ENCODE data around the gene DLG3. TPM values are rescaled to one million over a fixed set of nuclear protein-coding genes. Genes with fewer than 3 reads are reported as not detected.

DLG3 gene
- 11.6 and 16.4 TPM in 2 replicates for total RNA-seq

DNA sequence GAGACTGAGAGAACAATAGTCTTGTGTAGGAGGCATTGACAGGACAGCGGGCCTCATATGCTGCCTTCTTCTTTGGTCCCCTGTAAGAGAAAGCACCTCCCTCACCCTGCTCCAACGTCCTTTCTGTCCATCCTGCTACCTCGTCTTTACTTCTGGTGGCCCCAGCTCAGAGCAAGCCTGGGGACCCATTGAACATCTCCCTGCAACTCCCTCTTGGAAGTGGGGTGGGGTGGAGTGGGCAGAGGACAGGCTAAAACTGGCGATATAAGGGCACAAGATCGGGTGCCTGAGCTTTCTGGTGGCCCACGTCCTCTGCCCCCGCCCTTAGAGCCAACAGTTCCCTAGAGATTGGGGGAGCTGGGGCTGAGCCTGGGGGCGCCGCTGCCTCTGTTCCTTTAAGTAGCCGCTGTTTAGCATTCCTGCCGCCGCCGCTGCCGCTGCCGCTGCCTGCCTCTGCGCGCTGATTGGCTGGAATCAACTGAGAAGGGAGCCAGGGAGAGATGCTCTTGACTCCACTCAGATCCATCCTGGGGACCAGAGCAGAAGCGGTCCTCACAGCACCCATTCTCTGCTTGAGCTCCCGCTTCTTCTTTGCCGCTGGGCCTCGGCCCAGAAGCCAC lies at the start of gene DLG3:
Gene DLG3 (plus strand): TSS at position 510 of the 620 bp plus-strand sequence. CDS start 367 bp downstream, outside the sequence.

DNA sequence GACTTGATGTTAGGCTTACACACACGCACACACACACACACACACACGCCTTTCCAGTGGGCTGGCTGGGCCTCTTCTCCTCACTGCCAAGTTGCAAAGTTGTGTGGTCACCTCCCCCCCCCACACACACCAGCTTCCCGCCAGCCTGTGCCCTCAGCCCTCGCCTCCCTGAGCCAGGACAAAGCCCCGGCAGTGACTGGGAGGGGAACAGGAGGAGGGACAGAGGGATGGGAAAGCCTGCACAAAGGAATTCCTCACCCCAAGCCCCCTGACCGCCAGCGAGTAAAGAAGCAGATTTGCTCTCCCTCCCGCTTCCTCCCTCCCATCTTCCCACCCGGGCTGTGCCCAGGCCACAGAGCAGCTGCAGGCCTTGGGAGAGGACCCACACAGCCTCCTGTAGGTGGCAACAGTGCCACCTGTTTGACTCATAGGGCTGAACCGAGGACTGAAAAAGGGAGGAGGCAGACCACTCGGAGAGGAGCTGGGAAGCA lies 21.7 kb upstream of the DLG3 start, which contains the start of gene GDPD2:
Gene GDPD2 (plus strand): TSS at position 464 of the 491 bp plus-strand sequence. CDS start 1,671 bp downstream, outside the sequence.

Other genes starting within 250 kb of the DLG3 start
- not detected in 2 replicates for gene AWAT1, start 210.2 kb upstream of the DLG3 start, total RNA-seq
- not detected in 2 replicates for gene P2RY4, start 184.6 kb upstream of the DLG3 start, total RNA-seq
- gene ARR3, start 176.5 kb upstream of the DLG3 start, total RNA-seq: not detected in 2 replicates
- gene RAB41, start 162.7 kb upstream of the DLG3 start, total RNA-seq: not detected in 2 replicates
- 21.1 and 39.3 TPM in 2 replicates for gene PDZD11, start 154.9 kb upstream of the DLG3 start, total RNA-seq
- 0.43 and 1.4 TPM in 2 replicates for gene KIF4A, start 154.7 kb upstream of the DLG3 start, total RNA-seq
- gene GDPD2, start 21.5 kb upstream of the DLG3 start, total RNA-seq: under 0.01 TPM in 1 of 2 replicates, not detected in the other